Tibial nerve (tissue), 4 donors: ENCODE measurements around the gene ZNF570.

Experiments
- EP300 ChIP-seq, 2 donors: sonication (generic); formaldehyde crosslinking; IDR thresholded peaks; one replicate each; pipeline ENCODE4 v1.6.1; 2017; ENCODE audit warnings: antibody characterized with exemption in 2 of 2, mild to moderate bottlenecking in 1 of 2
- POLR2A ChIP-seq, 2 donors: fragments of 450-650 bp; IDR thresholded peaks; one replicate each; pipeline ENCODE4 v1.6.1; 2017; ENCODE audit warnings: antibody characterized with exemption in 2 of 2, mild to moderate bottlenecking in 2 of 2, moderate library complexity in 2 of 2
- TF ChIP-seq, protein P1 (sequence below), 5 experiments: fragments of 200-600 bp in 3 of 5; fragments of 450-650 bp in 2 of 5; sonication (generic) in 3 of 5; IDR thresholded peaks; one replicate each; pipeline ENCODE4 v1.5.1; 2016 to 2019; ENCODE audit warnings: antibody characterized with exemption in 5 of 5, mild to moderate bottlenecking in 3 of 5, moderate library complexity in 2 of 5

DNA sequence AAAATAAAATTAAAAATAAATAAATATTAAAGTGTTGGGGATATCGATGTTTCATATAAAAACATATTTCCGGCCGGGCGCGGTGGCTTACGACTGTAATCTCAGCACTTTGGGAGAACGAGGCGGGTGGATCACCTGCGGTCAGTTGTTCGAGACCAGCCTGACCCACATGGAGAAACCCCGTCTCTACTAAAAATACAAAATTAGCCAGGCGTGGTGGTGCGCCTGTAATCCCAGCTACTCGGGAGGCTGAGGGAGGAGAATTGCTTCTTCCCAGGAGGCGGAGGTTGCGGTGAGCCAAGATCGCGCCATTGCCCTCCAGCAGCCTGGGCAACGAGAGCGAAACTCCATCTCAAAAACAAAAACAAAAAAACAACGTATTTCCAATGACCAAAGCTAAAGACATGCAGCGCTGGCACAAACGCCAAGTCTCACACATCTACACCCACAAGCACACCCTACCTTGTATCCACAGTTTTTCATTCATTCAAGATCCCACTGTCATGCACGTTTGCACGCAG is 2.8 kb upstream of the ZNF570 start:
- TF ChIP-seq, protein P1, sequence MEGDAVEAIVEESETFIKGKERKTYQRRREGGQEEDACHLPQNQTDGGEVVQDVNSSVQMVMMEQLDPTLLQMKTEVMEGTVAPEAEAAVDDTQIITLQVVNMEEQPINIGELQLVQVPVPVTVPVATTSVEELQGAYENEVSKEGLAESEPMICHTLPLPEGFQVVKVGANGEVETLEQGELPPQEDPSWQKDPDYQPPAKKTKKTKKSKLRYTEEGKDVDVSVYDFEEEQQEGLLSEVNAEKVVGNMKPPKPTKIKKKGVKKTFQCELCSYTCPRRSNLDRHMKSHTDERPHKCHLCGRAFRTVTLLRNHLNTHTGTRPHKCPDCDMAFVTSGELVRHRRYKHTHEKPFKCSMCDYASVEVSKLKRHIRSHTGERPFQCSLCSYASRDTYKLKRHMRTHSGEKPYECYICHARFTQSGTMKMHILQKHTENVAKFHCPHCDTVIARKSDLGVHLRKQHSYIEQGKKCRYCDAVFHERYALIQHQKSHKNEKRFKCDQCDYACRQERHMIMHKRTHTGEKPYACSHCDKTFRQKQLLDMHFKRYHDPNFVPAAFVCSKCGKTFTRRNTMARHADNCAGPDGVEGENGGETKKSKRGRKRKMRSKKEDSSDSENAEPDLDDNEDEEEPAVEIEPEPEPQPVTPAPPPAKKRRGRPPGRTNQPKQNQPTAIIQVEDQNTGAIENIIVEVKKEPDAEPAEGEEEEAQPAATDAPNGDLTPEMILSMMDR (IDR thresholded peaks at IDR 0.05): no peak
- no peak for TF ChIP-seq EP300 (IDR thresholded peaks at IDR 0.05)
- no peak for TF ChIP-seq POLR2A (IDR thresholded peaks at IDR 0.05)
